GM12892 (cell line): Measurements from ENCODE around the gene LENG9.

Experiments used
- POLR2A ChIP-seq: IDR thresholded peaks from 2 replicates; pipeline ENCODE4 v1.6.1; 2011; ENCODE audit warnings: low read depth, low read length, control low read depth
- POLR2AphosphoS5 ChIP-seq: IDR thresholded peaks from 2 replicates; pipeline ENCODE4 v1.6.1; 2011; ENCODE audit warnings: low read depth, low read length, control low read depth
- TAF1 ChIP-seq: IDR thresholded peaks from 2 replicates; pipeline ENCODE4 v1.6.1; 2011; ENCODE audit warnings: low read depth, mild to moderate bottlenecking, control low read depth, low read length, borderline replicate concordance

DNA sequence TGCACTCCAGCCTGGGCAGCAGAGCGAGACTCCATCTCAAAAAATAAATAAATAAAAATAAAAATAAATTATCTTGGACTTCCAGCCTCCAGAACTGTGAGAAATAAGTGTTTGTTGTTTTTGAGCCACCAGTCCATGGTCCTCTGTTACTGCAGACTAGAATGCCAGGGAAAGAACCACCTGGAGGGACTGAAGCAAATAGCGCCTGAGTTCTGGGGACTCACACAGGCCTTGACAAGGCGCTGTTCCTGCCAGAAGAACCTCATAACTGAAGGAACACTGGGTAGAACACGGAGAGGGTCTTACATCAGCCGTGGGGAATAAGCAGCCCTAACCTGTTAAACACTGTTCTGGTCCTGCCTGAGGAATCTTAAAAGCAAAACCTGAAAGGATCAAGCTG, 22.9 kb downstream of the LENG9 start:
- TF ChIP-seq POLR2A (no peak), POLR2AphosphoS5 (no peak), TAF1 (no peak)
